Activated CD4-positive, alpha-beta T cell treated with anti-CD3 and anti-CD28 coated beads, Interleukin-2, amount 50 U/mL, for 4 hours (primary cell): ENCODE measurements around the gene UPK3B.
"Not testable (repeated sequence)": the region's sequence is repeated elsewhere in the genome, so short reads cannot be mapped to it uniquely, and the experiment has no call there.

ENCODE experiments used
- DNase-seq, 2 experiments: peaks; one replicate each; pipeline ENCODE4 v3.0.0-alpha.2; 2020

Gene UPK3B

DNA sequence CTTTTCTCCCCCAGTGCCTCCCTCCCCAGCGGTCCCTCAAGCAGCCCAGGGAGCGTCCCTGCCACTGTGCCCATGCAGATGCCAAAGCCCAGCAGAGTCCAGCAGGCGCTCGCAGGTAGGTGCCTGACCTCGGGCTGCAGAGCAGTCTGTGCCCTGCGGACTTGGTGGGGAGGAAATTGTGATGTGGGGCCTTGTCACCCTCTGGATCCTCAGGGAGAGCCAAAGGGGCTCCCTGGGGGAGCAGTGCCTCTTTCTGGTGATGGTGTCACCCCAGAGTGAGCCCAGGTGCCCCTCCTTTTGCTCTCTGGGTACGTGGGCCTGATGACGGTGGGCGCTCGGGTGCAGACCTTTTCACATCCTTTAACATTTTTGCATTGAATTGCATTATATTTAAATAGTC is 18.2 kb upstream of the UPK3B start:
- not testable (repeated sequence) for DNase-seq

DNA sequence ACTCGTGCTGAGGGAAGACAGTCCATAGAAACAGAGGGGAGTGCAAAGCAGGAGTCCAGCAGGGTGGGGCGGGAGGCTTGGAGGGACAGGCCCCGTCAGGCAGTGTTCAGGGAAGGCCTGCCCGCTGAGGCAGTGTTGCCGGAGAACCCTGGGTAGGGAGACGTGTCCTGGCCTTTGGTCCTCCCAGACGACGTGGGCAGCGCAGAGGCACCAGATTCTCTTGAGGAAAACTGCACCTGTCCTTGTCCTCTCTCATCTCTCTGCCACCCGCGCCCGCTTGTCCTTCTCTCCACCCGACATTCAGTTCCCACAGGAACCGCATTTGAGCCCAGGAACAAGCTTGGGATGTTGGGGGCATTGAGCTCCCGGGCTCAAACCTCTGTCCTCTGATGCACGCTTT is 14.6 kb upstream of the UPK3B start:
- not testable (repeated sequence) for DNase-seq

DNA sequence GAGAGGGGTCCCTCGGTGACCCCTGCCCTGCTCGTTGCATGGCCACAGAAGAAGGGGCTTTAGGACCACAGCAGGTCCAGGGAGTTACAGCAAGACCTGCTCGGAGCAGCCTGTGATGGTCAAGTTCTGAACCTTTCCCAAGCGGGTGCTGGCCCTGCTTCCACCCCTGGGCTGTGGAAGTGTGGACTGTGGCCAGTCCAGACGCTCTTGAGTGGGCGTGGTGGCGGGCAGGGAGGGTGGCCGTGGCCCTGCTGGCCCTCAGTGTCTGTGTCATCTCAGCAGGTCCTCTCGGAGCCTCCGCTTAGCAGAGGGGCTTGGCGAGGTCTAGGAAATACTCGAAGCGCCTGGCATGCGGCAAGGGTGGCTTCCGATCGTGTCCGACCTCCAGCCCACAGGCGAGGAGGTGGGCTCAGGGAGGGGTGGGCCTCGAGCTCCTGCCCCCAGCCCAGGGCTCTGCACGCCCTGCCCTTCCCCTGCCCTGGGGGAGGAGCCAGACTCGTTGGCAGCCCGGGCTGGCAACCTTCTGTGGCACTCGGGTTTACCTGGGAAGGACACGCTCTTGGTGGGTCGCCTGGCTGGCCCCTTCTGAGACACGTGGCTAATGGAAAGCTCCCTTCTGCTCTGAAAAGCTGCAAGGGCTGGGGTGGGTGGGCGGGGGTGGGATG is 12.3 kb upstream of the UPK3B start:
- not testable (repeated sequence) for DNase-seq

DNA sequence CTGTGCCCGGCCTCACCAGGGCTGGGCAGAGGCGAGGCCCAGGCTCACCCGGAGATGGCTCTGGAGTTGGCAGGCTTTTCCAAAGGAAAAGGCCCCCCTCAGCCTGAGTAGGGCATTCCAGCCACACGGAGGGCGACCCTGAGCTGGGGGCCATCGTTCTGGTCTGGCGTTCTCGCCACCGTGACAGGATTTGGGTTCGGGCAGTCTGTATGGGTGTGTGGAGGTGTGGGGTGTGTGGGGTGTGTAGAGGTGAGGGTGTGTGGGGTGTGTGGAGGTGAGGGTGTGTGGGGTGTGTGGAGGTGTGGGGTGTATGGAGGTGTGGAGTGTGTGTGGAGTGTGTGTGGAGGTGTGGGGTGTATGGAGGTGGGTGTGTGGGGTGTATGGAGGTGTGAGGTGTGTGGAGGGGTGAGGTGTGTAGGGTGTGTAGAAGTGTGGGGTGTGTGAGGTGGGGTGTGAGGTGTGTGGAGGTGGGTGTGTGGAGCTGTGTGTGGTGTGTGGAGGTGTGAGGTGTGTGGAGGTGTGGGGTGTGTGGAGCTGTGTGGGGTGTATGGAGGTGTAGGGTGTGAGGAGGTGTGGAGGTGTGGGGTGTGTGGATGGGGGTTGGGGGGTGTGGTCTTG is 11.7 kb upstream of the UPK3B start:
- not testable (repeated sequence) for DNase-seq

DNA sequence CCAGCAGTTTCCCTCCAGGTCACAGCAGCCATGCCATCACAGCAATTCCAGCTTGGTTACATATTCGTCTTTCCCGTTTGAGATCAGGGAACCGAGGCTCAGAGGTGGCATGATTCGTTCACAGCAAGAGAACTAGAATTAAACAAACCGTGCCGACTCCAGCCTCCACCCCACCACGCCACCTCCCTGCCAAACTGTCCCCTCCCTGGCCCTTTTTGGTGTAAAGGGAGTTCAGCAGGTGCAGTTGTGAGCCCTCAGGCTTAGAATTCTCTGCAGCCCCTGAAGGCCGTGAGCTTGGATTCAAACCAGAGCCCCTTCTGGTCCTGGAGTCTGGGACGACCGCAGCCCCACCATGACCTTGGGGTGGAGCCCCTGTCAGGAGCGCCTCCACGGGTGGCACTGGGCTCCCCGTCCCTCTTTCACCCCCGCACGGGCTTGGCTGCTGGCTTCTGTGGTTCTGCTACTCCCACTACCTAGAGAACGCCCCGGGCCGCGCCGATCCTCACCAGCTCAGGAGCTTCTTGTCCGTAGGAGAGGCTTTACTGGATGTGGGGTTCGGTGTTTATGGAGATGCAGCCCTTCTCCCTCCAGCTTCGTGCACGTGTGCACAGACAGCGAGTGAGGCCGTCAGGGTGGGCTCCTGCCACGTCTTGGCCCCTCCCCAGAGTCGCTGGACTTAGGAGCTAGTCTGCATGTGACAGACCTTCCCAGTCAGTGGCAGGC is 11.0 kb upstream of the UPK3B start:
- not testable (repeated sequence) for DNase-seq

DNA sequence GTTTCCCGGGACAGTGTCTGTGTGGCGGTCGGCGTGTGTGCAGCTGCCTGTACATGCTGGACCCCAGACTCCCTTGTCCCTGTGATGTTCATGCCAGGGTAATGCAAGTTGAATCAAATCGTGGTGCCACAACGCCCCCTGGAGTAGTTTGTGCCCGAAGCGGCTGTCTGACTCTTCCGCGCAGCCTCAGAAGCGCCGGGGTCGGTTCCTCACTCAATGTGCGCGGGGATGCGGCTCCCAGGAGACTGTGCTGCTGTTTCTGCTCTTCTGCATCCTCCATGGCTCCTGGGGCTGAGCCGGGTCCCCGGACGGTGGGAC is 10.5 kb upstream of the UPK3B start:
- not testable (repeated sequence) for DNase-seq

DNA sequence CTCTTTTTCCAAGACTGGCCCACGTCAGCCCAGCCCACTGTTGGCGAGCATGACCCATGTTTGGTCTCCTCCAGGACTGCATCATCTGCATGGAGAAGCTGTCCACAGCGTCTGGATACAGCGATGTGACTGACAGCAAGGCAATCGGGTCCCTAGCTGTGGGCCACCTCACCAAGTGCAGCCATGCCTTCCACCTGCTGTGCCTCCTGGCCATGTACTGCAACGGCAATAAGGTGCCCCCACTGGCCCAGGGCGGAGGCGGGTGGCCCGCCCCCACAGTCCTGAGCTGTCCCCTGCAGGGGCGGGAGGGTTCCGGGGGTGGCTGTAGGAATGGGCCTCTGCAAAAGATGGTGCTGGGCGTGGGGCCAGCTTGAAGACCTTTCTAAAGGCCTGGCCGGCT is 8.1 kb upstream of the UPK3B start:
- not testable (repeated sequence) for DNase-seq

DNA sequence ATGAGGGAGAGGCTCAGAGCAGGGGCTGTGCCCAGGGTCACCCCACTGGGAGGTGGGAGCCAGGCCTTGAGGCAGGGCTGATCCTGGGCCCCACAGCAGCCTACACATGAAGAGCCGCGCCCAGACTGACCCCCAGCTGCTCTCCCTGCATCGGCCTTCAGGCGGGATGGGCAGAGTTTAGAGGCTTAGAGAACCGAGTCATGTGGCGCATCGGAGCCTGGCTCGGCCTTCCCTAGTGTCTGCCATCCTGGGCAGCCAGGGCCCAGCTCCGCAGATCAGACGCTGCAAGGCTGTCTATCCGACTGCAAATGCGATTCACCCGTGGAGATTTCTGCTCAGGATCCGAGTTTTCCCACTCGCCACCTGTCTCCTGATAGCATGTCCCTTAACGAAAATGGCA is 7.5 kb upstream of the UPK3B start:
- not testable (repeated sequence) for DNase-seq

DNA sequence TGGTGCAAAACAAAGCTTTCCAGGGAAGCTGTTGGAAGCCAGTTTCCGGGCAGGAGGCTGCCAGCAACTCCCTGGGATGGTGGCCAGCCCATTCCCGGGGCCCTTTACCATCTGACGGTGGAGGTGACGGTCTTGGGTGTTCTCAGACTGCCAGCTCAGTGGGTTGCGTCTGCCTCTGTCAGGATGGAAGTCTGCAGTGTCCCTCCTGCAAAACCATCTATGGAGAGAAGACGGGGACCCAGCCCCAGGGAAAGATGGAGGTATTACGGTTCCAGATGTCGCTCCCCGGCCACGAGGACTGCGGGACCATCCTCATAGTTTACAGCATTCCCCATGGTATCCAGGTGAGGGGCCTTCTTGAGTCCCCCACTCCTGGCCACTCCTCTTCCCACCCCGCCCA is 7.1 kb upstream of the UPK3B start:
- not testable (repeated sequence) for DNase-seq

DNA sequence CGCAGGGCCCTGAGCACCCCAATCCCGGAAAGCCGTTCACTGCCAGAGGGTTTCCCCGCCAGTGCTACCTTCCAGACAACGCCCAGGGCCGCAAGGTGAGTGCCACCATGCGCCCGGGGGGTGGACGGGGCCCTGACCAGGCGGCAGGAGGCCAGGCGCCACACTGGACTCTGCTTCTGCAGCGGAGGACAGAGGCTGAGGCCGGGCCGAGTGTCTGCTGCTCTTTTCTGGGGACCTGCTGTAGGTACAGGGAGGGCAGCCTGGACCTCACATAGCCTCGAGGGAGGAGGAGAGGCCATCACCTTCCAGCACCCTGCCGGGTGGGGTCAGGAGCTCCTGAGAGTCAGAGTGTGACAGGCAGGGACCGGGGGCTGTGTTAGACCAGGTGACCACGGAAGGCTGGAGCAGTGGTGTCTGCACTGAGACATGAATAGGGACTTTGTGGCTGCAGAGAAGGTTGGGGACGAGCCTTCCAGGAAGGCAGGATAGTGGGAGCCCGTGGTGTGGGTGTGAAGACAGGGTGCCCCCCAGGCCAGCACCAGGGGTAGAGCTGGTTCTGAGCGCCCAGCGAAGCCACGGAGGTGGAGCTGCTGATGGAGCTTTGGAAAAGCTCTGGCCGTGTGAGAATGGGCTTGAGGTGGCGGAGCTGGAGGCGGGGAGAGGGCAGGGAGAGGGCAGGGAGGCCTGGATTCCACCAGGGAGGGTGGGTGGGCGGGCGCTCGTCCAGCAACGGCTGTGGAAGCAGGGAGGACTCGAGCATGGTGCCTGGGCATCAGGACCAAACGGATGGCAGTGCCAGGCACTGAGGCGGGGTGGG is 5.8 kb upstream of the UPK3B start:
- DNase-seq: not testable (repeated sequence)

DNA sequence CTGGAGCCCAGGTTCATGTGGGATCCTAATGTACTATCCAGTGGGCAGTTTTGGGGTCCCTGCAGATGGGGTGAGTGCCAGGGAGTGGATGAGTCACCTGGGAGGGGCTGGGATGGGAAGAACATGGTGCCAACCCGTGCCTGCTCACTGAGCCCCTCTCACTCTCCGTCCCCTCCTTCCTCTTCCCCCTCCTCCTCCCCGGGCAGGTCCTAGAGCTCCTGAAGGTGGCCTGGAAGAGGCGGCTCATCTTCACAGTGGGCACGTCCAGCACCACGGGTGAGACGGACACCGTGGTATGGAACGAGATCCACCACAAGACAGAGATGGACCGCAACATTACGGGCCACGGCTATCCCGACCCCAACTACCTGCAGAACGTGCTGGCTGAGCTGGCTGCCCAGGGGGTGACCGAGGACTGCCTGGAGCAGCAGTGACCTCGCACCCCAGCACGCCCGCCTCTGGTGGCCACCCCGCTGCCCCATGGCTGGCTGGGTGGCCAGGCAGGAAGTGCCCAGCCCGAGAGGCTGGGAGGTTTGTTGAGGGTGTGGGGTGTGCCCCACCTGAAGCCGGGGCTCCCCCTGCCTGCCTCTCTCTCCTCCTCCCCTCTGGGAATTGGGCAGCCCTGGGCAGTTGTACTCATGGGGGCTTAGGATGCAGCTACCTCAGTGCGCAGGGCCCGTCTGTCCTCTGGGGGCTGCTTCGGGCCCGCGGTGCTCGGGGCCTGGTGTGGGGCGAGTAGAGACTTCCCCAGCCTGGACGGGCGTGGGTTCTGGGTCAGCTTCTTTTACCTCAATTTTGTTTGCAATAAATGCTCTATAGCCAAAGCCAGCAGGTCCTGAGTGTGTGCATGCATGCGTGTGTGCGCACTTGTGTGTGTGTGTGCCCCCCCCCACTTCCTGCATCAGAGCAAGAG is 4.9 kb upstream of the UPK3B start:
- DNase-seq: no peak

DNA sequence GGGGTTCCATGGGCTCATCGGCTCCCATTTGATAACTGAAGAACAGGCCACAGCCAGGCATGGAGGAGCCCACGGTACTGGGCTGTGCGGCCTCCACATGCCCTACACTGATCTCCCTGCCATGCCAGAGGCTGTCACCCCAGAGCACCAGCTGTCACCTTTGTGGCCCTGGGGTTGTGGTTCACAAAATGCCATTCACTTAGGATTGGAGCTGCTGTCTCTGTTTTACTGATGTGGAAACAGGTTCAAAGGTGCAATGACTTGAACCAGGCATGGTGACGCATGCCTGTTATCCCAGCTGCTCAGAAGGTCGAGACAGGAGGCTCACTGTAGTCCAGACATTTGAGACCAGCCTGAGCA is 4.3 kb upstream of the UPK3B start:
- no peak for DNase-seq

DNA sequence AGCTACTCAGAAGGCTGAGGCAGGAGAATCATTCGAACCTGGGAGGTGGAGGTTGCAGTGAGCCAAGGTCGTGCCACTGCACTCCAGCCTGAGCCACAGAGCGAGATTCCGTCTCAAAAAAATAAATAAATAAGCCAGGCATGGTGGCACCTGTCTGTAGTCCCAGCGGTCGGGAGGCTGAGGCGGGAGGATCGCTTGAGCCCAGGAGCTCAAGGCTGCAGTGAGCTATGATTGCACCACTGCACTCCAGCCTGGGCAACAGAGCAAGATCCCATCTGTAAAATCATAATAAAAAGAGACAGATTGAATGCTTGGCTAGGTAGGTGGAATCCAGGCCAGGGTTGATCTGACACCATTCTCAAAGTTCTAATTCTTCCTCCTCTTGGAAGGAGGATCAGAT is 3.7 kb upstream of the UPK3B start:
- DNase-seq: not testable (repeated sequence)

DNA sequence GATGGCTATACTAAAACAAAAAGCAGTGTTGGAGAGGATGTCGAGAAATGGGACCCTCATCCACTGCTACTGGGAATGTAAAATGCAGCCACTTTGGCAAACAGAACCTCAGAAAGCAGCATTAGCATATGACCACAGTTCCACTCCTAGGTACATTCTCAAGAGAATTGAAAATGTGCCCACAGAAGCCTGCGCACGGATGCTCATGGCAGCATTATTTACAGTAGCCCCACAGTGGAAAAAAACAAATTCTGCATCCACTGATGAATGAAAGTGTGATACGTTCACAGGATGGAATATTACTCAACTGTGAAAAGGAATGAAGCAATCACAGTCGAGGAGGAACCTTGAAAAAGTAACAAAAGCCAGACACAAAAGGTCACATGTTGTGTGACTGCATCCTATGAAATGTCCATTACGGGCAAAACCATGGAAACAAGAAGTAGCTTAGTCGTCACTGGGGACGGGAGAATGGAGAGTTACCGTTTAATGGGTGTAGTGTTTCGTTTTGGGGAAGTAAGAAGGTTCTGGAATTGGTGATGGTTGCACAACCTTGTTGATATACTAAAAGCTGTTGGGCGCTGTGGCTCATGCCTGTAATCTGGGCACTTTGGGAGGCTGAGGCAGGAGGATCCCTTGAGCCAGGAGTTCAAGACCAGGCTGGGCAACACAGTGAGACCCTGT is 2.5 kb upstream of the UPK3B start:
- no peak for DNase-seq

DNA sequence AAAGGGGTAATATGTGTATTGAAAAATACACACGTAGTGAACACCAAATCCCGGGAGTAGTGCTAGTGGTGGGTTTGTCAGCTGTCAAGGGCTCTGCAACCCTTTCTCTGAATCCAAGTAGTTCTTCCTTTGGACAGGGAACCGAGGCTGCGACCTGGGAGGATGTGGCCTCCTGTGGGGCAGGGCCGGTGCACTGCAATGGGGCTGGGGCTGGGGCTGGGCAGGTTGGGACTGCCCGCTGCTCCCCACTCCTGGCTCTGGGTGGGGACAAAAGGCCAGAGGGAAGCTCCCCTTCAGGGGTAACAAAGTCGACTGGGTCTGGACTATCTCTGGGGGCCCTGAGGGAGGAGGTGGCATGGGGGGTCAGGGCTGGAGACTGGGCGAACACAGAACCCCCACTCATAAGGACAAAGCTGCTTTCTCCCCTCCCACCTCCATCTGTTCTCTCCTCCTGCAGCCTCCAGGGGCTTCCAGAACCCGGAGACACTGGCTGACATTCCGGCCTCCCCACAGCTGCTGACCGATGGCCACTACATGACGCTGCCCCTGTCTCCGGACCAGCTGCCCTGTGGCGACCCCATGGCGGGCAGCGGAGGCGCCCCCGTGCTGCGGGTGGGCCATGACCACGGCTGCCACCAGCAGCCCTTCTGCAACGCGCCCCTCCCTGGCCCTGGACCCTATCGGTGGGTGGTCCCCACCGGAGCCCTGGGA is 1.0 kb downstream of the UPK3B start:
- not testable (repeated sequence) for DNase-seq

DNA sequence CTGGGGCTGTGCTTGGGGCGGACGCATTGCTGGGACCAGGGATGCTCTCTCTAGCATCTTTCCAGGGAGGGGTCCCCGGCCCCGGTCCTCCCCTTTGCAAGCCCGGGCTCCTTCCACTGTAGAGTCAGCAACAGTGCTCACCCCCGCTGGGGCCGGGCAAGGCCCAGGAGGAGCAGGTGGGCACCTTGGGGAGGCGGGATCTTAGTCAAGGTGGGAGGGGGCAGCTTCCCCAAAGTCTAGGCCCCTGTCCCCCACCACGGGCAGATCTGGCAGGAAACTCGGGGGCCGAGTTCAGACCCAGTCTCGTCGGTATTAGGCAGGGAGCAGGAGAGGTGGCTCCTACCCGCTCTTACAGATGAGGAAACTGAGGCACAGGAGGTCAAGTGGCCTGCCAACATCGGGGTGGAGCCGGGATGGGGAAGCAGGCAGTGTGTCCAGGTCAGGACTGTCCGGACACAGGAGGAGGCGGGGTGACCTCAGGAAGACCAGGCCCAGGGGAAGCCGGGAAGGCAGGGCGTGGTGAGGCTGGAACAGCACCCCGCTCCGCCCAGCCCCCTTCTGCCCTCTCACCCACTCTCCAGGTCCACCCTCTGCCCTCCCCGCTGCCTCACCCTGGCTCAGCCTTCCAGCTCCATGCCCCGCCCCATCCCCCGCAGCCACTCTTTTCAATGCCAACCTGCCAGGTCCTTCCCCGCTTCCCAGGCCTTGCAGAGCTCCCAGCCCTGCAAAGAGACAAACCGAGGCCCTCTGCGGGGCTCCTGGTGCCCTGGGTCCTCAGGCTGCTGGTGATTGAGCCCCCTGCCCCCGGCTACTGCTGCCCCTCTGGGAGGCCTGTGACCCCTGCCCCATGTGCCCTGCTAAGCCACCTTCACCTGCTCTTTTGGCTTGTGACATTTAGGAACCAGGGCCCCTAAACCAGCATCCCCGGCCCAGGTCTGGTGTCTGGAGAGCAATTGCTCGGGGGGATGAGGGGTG is 1.8 kb downstream of the UPK3B start:
- DNase-seq: not testable (repeated sequence)

DNA sequence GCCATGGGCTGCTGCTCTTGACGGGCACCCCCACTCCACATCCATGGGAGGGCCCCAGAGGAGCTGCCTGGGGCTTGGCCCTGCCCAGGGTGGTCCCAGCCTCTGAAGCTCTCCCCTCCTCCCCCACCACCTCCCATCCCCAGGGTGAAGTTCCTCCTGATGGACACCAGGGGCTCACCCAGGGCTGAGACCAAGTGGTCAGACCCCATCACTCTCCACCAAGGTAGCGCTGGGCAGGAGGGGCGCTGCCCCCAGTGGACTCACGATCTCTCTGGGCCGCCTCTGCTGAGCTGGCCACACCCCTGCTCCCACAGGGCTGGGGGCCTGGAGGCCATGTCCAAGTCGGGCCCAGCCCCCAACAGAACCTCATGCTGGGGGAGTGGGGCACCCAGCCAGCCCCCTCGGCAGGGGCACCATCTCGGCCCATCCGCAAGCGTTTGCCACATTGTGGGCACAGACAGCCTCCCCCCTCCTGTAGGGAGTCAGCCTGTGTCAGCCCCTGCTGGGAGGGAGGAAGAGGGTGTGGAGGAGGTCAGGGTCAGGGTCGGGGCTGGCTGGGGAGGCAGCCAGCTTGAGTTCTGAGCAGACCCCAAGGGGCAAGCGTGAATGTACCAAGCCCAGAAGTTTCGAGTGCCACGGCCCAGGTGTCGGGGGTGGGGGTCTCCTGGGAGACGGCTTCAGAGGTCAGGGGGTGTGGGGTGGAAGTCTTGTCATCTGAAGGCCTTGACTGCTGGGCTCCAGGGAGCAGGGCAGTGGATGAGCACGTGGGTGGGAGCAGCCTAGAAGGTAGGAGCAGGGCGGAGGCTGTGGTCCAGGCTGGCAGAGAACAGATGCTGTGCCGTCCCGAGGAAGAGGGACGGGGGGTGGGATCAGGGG is 2.8 kb downstream of the UPK3B start:
- no peak for DNase-seq
